Dorsolateral prefrontal cortex (tissue), 118 donors: Measurements from ENCODE around the gene OR6C1. TPM values are rescaled to one million over a fixed set of nuclear protein-coding genes. Genes with fewer than 3 reads are reported as not detected.

ENCODE experiments used
- total RNA-seq, 120 experiments: library from RNA; stranded (reverse); gene quantifications; one replicate each; pipeline versions ENCODE4 v1.2.3 to v1.2.4, GENCODE V29; 2022

Gene OR6C1
- total RNA-seq, 120 experiments from 2014 or later, result not detected

Other genes with a start within 250 kb of the OR6C1 start
- not detected for gene OR9K2, start 187.9 kb upstream of the OR6C1 start, total RNA-seq
- not detected for gene OR10A7, start 93.3 kb upstream of the OR6C1 start, total RNA-seq
- not detected for gene OR6C74, start 69.7 kb upstream of the OR6C1 start, total RNA-seq
- not detected for gene OR6C6, start 17.8 kb upstream of the OR6C1 start, total RNA-seq
- gene OR6C3, start 16.4 kb downstream of the OR6C1 start, total RNA-seq, result not detected
- not detected for gene OR6C75, start 48.6 kb downstream of the OR6C1 start, total RNA-seq
- not detected for gene OR6C65, start 86.2 kb downstream of the OR6C1 start, total RNA-seq
- under 1 TPM in 1 of 120 experiments, not detected in 119; 0.41 TPM for gene OR6C76, start 111.9 kb downstream of the OR6C1 start, total RNA-seq
- gene OR6C2, start 129.7 kb downstream of the OR6C1 start, total RNA-seq, result under 1 TPM in 1 of 120 experiments, not detected in 119; 0.52 TPM
- gene OR6C70, start 155.8 kb downstream of the OR6C1 start, total RNA-seq, result not detected
- not detected for gene OR6C68, start 178.0 kb downstream of the OR6C1 start, total RNA-seq
- gene OR6C4, start 235.3 kb downstream of the OR6C1 start, total RNA-seq, result not detected